ENCODE results near the gene PNMA6E.

DNA sequence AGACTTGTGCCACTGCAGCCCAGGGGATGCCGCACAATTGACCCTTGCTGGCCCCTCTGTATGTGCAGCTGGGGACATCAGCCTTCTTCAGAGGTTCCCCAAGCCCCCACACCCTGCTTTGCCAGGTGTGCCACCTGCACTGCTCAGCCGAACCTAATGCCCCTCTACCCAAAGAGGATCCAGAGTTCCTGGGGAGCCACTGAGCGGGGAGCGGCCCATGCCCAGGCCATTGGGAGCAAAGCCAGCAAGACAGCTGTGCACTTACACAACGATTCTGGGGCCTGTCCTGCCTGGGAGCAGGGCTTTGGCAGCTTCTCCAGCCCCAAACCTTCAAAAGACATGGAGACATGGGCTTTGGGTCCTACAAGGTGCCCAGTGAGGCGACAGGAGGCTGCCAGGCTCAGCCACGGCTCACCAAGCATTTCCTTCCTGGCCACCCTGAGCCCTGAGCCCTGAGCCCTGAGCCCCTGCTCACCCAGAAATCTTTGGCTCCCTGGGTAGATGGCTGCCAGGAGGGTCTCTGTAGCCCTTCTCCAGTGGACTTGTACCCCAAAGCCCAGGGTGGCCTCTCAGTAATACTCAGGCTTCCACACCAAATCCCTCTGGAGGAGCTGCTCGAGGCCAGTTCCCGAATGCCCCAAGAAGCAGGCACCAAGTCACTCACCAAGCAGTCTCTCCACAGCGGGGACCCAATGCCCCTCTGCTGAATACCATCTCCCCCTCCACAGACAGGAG is 13.0 kb downstream of the PNMA6E start:
- no peak for TF ChIP-seq EZH2 (IDR thresholded peaks at IDR 0.05; ENCODE audit: borderline replicate concordance, low read depth, low read length, severe bottlenecking)
- TF ChIP-seq, protein P1, sequence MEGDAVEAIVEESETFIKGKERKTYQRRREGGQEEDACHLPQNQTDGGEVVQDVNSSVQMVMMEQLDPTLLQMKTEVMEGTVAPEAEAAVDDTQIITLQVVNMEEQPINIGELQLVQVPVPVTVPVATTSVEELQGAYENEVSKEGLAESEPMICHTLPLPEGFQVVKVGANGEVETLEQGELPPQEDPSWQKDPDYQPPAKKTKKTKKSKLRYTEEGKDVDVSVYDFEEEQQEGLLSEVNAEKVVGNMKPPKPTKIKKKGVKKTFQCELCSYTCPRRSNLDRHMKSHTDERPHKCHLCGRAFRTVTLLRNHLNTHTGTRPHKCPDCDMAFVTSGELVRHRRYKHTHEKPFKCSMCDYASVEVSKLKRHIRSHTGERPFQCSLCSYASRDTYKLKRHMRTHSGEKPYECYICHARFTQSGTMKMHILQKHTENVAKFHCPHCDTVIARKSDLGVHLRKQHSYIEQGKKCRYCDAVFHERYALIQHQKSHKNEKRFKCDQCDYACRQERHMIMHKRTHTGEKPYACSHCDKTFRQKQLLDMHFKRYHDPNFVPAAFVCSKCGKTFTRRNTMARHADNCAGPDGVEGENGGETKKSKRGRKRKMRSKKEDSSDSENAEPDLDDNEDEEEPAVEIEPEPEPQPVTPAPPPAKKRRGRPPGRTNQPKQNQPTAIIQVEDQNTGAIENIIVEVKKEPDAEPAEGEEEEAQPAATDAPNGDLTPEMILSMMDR (IDR thresholded peaks at IDR 0.05; ENCODE audit: borderline replicate concordance, extremely low read depth, low read length, poor library complexity, severe bottlenecking) = no peak
